GM20000 (cell line): ENCODE measurements around the gene KRT4.

Experiments
- DNase-seq: peaks from one replicate; pipeline ENCODE4 v3.0.0; 2012; ENCODE audit warnings: low spot score
- CTCF ChIP-seq: IDR thresholded peaks from 2 replicates; pipeline ENCODE4 v1.5.1; 2012; ENCODE audit warnings: mild to moderate bottlenecking, control low read depth; ENCODE audit errors: extremely low read depth, missing control alignments

Gene KRT4

GRCh38 chr12:52825961-52826360 lies 12.0 kb upstream of the KRT4 start:
- DNase-seq = no peak
- TF ChIP-seq CTCF = no peak

GRCh38 chr12:52824741-52825410 lies 11.0 kb upstream of the KRT4 start:
- TF ChIP-seq CTCF = no peak
- no peak for DNase-seq

- no peak for TF ChIP-seq CTCF
Measured at GRCh38 chr12:52823761-52824450, 10.0 kb upstream of the KRT4 start.

GRCh38 chr12:52822771-52823510 lies 9.0 kb upstream of the KRT4 start:
- no peak for DNase-seq
- TF ChIP-seq CTCF = no peak

More at GRCh38 chr12:52823761-52824450, 10.0 kb upstream of the KRT4 start:
- no peak for DNase-seq

- TF ChIP-seq CTCF = no peak
- DNase-seq = no peak
Measured at GRCh38 chr12:52821826-52822660, 8.1 kb upstream of the KRT4 start.

GRCh38 chr12:52821071-52821730 lies 7.3 kb upstream of the KRT4 start:
- no peak for TF ChIP-seq CTCF
- DNase-seq = no peak
